GM13977 (cell line): ENCODE results near the gene CTAG1A.
"Not testable (repeated sequence)": the region's sequence is repeated elsewhere in the genome, so short reads cannot be mapped to it uniquely, and the experiment has no call there.

Experiments used
- DNase-seq: peaks from one replicate; pipeline ENCODE4 v3.0.0; 2012; ENCODE audit warnings: low spot score
- in situ Hi-C: fragments of 300-500 bp; cut with MboI; formaldehyde crosslinking; loops from one replicate; pipeline ENCODE4 v1.12.0; 2022; ENCODE audit warnings: low sequenced_read_pairs, low pct_unique_long_range_greater_than_20kb, mixed read lengths, inconsistent platforms; ENCODE audit not compliant: unreplicated experiment
- TF ChIP-seq, protein P1 (sequence below): IDR thresholded peaks from 2 replicates; pipeline ENCODE4 v1.5.1; 2012; ENCODE audit warnings: mild to moderate bottlenecking, control low read depth; ENCODE audit not compliant: insufficient read depth; ENCODE audit errors: extremely low read depth, missing control alignments

CTAG1A gene

DNA sequence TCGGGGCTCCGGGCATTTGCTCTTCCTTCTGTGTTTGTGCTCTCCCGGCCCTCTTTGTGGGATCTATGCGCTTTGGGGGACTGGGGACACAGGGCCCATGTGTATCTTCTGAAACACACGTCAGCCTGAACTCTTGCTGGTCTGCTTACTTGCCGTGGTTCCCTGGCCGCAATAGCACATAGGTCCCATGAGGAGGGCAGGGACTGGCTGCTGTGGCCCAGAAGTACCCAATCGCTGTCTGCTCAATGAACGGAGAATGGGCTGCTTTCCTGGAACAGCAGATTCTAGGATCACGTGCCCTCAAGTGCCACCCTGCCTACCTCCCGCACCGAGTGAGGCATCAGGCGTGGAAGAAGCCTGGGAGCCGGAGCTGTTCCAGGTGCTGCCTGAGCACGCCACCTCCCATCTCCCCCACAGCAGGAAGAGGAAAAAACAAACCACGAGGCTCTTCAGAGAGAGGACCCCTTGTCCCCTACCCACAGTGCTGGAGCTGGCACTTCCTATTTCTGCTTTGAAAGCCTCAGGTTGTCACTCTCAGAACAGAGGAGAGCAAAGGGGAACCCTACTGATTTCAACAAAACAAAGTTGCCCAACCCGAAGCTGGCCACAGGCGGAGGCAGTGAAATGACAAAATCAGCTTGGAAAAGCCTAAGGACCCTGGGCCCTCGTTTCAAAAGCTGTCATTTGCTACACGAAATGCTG, 42.1 kb upstream of the CTAG1A start:
- TF ChIP-seq, protein P1, sequence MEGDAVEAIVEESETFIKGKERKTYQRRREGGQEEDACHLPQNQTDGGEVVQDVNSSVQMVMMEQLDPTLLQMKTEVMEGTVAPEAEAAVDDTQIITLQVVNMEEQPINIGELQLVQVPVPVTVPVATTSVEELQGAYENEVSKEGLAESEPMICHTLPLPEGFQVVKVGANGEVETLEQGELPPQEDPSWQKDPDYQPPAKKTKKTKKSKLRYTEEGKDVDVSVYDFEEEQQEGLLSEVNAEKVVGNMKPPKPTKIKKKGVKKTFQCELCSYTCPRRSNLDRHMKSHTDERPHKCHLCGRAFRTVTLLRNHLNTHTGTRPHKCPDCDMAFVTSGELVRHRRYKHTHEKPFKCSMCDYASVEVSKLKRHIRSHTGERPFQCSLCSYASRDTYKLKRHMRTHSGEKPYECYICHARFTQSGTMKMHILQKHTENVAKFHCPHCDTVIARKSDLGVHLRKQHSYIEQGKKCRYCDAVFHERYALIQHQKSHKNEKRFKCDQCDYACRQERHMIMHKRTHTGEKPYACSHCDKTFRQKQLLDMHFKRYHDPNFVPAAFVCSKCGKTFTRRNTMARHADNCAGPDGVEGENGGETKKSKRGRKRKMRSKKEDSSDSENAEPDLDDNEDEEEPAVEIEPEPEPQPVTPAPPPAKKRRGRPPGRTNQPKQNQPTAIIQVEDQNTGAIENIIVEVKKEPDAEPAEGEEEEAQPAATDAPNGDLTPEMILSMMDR = no peak
- no peak for DNase-seq
- in situ Hi-C loops = no loop called here

DNA sequence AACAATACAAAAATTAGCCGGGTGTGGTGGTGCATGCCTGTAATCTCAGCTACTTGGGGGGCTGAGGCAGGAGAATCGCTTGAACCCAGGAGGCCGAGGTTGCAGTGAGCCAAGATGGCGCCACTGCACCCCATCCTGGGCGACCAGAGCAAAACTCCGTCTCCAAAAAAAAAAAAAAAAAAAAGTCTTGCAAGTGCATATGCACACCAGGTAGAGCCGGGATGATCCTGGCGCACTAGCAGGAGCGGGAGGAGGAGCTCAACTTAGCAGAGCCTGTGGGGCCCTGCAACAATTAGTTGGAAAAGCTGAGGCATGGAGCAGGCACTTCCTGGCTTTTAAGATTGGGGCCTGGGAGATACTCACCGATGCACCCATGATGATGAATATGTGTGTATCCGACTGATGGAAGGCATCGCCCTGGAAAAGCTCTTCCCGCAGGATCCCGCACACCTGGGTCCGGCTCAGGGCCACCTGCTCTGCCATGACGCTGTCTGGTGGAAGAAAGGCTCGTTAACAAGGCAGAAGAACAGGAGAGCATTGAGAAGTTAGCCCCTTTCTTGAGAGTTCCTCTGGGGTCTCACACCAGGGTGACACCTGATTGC, 39.2 kb upstream of the CTAG1A start:
- in situ Hi-C loops = no loop called here
- TF ChIP-seq, protein P1 = no peak
- DNase-seq = no peak

DNA sequence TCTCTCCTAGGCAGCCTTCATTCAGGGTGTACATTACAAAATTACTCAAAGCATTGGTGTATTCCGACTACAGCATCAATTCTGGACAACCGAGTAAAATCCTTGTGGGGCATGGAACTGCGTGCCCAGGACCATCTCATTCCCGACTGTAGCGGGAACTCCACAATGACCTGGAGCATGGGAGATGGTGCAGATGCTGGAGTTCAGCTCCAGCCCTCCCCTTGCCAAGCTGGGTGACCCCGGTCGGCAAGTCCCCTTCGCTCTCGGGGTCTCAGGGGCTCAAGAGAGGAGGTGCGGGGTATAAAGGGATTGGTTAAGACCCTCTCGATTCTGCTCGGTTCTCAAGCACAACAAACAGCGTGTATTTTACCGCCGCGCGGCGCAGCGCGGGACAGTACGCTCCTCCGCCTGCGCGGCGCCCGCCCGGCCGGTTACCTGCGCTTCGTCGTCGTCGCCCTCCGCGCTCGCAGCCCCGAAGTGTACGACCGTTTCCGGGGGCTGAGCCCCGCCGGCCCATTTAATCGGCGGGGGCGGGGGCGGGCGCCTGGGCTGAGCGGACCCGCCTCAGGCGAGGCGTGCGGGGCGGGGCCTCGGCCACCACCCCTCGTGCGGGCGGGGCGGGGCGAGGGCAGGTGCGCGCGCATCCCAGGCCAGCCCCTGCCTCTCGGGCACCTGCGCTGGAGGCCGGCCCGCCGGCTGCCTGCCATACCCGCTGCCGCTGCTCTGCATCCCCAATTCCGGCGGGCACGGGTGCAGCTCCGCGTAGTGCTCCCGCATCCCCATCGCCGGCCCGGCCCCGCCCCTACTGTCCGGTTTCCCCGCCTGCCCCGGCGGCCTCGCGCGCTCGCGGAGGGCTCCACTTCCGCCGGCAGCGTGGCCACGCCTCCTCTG, 38.3 kb upstream of the CTAG1A start, which contains the start of gene G6PD:
Gene G6PD, minus strand, starts transcription at position 493 of the 891 bp plus-strand sequence. CDS start 691 bp downstream, outside the sequence.
- DNase-seq = peak; percentile 95
- in situ Hi-C loops = no loop called here
- TF ChIP-seq, protein P1 = peak; percentile 3

GRCh38 chrX:154547245-154548027, 37.5 kb upstream of the CTAG1A start, which contains the start of gene IKBKG:
Gene IKBKG (plus strand): TSS chrX:154547620. CDS start chrX:154552003, 4,383 bp downstream.
- in situ Hi-C loops = no loop called here
- DNase-seq = peak; percentile 95
- TF ChIP-seq, protein P1 = no peak

DNA sequence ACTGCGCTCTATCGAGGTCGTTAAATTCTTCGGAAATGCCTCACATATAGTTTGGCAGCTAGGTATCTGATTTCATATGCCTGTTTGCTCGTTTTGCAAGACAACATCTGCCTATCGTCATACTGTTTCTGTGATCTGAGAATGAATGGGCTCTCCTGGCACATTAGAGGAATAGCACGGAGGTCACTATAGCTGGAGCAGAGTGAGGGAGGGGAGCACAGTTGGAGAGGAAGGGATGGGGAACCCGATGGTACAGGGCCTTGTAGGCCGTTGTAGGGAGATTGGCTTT, 37.0 kb upstream of the CTAG1A start:
- in situ Hi-C loops = no loop called here
- TF ChIP-seq, protein P1 = no peak
- DNase-seq = no peak

- in situ Hi-C loops = no loop called here
- TF ChIP-seq, protein P1 = no peak
- DNase-seq = no peak
These were observed 35.2 kb upstream of the CTAG1A start for GRCh38 chrX:154549766-154550165.

DNA sequence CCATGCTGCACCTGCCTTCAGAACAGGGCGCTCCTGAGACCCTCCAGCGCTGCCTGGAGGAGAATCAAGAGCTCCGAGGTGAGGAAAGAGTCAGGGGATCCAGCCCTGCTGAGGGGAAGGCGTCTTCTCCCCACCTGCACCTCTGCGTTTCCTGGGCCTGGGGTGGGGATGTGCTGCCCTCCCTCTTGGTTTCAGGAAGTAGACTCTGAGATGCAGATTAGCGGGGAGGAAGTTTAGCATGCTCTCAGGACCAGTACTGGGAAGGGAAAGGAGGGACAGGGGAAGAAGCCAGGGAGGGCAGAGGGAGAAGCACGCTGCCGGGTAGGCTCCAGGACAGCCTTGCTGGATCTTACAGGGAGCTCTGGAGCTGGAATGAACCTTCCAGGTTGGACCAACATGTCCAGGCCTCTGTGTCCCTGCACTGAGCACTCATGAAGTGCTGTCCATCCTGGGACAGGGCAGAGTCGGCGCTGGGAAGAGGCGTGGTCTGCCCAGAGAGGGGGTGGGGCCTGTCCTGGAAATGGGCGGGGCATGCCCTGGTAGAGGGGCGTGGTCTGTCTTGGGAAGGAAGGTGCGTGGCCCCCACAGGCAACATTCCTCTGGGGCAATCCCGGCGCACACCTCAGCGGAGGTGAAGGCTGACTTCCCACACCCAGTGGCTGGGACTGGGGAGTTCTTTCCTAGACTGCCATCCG, 32.7 kb upstream of the CTAG1A start:
- in situ Hi-C loops = not testable (repeated sequence)

GRCh38 chrX:154558060-154558690, 26.8 kb upstream of the CTAG1A start:
- DNase-seq, in situ Hi-C loops: not testable (repeated sequence)

More for the DNA sequence above, 32.7 kb upstream of the CTAG1A start:
- DNase-seq = not testable (repeated sequence)
